ENCODE data around the gene LDLRAD3.

- TF ChIP-seq CTCF (IDR thresholded peaks at IDR 0.05) (no peak), POLR2AphosphoS5 (IDR thresholded peaks at IDR 0.05; ENCODE audit: low read depth, low read length) (no peak), TCF7L2 (IDR thresholded peaks at IDR 0.05; ENCODE audit: low read depth, low read length) (no peak), SIN3A (IDR thresholded peaks at IDR 0.05; ENCODE audit: borderline replicate concordance, insufficient read depth, low read depth, low read length) (no peak)
These were observed 82.6 kb downstream of the LDLRAD3 start for GRCh38 chr11:36026315-36026968.

Measured in Panc1 (cell line).